ENCODE measurements around the gene RNF224. TPM values are rescaled to one million over a fixed set of nuclear protein-coding genes. Genes with fewer than 3 reads are reported as not detected.

The RNF224 gene
- total RNA-seq, 1 donor from 2014 or later = not detected

- TF ChIP-seq CTCF (conservative IDR thresholded peaks at IDR 0.05; ENCODE audit: low read depth, low read length) = no peak
- H3K4me3 ChIP-seq (ENCODE audit: low read depth, low read length) = peak overlapping the region; percentile 54
- DNase-seq (ENCODE audit: low read depth) = no peak
Measured at GRCh38 chr9:137198051-137198901, 29.0 kb upstream of the RNF224 start.

GRCh38 chr9:137198902-137199283, 28.4 kb upstream of the RNF224 start:
- no peak for DNase-seq (ENCODE audit: low read depth)
- H3K4me3 ChIP-seq (ENCODE audit: low read depth, low read length) = peak overlapping the region; percentile 54
- TF ChIP-seq CTCF (conservative IDR thresholded peaks at IDR 0.05; ENCODE audit: low read depth, low read length) = no peak

GRCh38 chr9:137199411-137200121, 27.7 kb upstream of the RNF224 start:
- peak overlapping the region; percentile 54 for H3K4me3 ChIP-seq (ENCODE audit: low read depth, low read length)
- no peak for TF ChIP-seq CTCF (conservative IDR thresholded peaks at IDR 0.05; ENCODE audit: low read depth, low read length)
- no peak for DNase-seq (ENCODE audit: low read depth)

- TF ChIP-seq CTCF (conservative IDR thresholded peaks at IDR 0.05; ENCODE audit: low read depth, low read length) = no peak
- peak; percentile 74 for DNase-seq (ENCODE audit: low read depth)
- peak within 1 kb of the TSS; percentile 65 for H3K4me3 ChIP-seq (ENCODE audit: low read depth, low read length)
Measured at GRCh38 chr9:137200311-137201204, 26.7 kb upstream of the RNF224 start, which contains the start of gene TPRN. TPRN (minus strand) TSS chr9:137200741; CDS start chr9:137200711, 30 bp downstream.

- DNase-seq (ENCODE audit: low read depth) = no peak
- TF ChIP-seq CTCF (conservative IDR thresholded peaks at IDR 0.05; ENCODE audit: low read depth, low read length) = no peak
- H3K4me3 ChIP-seq (ENCODE audit: low read depth, low read length) = peak overlapping the region; percentile 65
Measured at GRCh38 chr9:137201205-137201868, 26.0 kb upstream of the RNF224 start.

GRCh38 chr9:137202966-137203365, 24.3 kb upstream of the RNF224 start:
- H3K4me3 ChIP-seq (ENCODE audit: low read depth, low read length) = no peak overlapping the region
- no peak for DNase-seq (ENCODE audit: low read depth)
- no peak for TF ChIP-seq CTCF (conservative IDR thresholded peaks at IDR 0.05; ENCODE audit: low read depth, low read length)

Measured in epithelial cell of proximal tubule (primary cell).